Measurements from ENCODE around the gene OGDH.
"Not testable (repeated sequence)": the region's sequence is repeated elsewhere in the genome, so short reads cannot be mapped to it uniquely, and the experiment has no call there.

The OGDH gene

DNA sequence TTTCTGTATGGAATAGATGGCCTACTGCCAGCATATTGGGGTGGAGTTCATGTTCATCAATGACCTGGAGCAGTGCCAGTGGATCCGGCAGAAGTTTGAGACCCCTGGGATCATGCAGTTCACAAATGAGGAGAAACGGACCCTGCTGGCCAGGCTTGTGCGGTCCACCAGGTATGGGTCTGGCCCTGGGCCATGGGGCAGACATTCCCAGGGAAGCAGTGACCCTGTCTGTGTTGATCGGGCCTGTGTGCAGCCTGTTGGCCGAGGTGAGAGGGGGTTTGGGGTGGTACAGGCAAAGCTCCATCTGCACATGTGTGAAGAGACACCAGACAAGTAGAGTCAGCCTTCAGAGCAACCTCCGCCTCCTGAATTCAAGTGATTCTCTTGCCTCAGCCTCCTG is 67.3 kb downstream of the OGDH start:
- DNase-seq, result no peak

- no peak for DNase-seq
These were observed 68.0 kb downstream of the OGDH start for GRCh38 chr7:44674381-44674780.

DNA sequence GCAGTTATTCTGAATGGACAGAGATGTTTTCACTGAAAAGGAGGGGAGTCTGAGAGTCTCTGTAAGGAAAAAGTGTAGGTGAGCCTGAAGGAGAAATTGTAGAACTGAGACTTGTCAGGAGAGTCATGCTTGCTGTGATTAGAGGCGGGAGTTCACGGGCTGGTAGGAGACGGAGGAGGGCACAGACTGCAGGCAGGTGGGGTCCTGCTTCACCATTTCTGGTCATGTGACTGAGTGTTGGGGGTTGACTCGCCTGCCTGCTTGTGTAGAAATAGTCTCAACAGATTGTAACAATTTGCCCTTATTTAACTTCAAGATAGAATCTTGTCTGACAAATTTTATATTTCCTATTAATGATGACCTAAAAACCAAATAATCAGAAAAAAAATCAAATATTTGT is 70.3 kb downstream of the OGDH start:
- no peak for DNase-seq

- DNase-seq, result peak; percentile 42
These were observed 71.7 kb downstream of the OGDH start for GRCh38 chr7:44678101-44678470.

DNA sequence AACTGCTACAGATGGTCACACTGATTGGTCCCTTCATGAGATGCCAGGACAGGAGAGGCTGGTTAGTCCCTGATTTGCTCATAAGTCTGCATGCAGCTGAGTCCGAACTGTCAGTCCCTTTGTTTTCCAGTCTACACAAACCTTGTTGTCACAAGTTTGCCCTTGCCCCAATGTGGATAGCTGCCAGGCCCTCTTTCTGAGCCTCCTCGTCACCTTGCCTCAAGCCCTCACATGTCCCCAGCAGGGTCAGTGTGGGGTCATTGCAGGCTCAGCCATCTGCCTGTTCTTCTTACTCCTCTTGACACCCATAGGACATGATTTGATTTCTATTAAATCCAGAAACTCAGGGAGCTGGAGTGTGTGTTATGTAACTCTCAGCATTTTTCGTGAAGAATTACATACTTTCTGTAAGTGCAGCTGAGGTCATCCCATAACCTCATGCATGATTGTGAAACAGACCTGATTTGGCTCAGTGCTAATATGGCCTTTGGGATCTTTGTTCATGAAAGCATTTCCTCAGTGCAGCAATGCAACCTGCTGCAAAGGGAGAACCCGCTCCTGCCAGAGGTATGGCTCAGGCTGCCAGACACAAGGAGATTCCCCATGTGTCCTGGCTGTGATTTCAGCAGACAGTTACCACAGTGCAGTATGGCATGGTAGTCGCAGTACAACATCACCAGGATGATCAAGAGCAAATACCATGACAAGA is 72.2 kb downstream of the OGDH start:
- peak; percentile 84 for DNase-seq

GRCh38 chr7:44681645-44682044 is 75.2 kb downstream of the OGDH start:
- DNase-seq, result no peak

DNA sequence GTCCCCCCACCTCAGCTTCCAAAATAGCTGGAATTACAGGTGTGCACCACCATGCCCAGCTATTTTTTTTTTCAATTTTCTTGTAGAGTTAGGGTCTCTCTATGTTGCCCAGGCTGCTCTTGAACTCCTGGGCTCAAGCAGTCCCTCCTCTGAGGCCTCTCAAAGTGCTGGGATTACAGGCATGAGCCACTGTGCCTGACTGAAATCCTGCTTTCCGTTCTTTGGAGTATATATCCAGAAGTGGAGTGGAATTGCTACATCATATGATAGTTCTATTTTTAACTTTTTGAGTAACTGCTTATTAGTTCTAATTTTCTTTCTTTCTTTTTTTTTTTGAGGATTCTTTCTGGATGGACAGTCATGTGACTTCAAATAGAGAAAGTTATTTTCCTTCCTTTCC is 79.3 kb downstream of the OGDH start:
- no peak for DNase-seq

DNA sequence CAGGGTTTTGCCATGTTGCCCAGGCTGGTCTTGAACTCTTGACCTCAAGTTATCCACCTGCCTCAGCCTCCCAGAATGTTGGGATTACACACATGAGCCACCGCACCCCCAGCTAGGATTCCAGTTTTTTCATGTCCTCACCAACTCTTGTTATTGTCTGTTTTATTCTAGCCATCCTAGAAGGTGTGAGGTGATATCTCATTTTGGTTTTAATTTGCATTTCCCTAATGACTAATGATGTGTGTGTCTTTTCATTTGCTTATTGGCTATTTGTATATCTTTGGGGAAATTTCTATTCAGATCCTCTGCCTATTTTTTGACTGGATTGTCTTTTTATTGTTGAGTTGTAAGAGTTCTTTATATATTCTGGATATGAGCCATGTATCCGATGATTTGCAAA is 83.0 kb downstream of the OGDH start:
- no peak for DNase-seq

DNA sequence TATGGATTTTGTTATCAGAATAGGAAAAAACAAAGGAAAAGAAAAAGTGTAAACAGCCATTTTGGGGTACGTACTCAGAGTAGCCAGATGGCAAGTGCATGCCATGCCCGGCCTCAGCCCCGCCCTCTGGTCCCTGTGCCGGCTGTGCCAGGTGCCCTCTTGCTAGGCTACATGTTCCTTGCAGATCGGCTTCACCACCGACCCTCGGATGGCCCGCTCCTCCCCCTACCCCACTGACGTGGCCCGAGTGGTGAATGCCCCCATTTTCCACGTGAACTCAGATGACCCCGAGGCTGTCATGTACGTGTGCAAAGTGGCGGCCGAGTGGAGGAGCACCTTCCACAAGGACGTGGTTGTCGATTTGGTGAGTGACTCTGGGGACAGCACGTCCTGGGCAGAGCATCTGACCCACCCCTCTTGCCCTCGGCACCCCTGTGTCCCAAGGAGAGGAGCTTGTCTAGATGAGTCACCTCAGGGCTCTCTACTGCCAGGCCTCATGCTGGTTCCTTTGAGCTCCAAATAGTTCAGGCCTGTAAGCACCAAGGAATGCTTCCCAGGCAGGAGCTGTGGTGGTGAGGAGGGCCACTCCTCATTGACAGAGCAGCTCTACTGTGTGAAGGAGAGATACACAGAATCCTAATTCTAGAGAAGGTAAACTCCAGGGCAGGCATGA is 87.3 kb downstream of the OGDH start:
- DNase-seq, result peak; percentile 59

GRCh38 chr7:44694326-44694725 is 87.9 kb downstream of the OGDH start:
- DNase-seq, result no peak

- no peak for DNase-seq
These were observed 88.3 kb downstream of the OGDH start for GRCh38 chr7:44694766-44695165.

- DNase-seq, result no peak
These were observed 89.3 kb downstream of the OGDH start for GRCh38 chr7:44695756-44696155.

DNA sequence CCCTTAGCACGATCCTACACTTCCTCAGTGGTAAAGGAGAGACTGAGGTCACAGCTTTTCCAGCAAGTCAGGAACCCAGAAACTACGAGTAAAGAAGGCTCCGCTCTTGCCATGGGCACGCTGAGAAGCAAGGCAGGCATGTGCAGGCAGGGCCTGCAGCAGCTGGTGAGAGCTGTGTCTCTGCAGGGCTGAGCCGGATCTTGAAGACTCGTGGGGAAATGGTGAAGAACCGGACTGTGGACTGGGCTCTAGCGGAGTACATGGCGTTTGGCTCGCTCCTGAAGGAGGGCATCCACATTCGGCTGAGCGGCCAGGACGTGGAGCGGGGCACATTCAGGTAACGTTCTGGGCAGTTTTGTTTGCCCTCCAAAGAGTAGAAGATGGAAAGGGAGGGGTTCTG is 90.3 kb downstream of the OGDH start:
- DNase-seq, result no peak

DNA sequence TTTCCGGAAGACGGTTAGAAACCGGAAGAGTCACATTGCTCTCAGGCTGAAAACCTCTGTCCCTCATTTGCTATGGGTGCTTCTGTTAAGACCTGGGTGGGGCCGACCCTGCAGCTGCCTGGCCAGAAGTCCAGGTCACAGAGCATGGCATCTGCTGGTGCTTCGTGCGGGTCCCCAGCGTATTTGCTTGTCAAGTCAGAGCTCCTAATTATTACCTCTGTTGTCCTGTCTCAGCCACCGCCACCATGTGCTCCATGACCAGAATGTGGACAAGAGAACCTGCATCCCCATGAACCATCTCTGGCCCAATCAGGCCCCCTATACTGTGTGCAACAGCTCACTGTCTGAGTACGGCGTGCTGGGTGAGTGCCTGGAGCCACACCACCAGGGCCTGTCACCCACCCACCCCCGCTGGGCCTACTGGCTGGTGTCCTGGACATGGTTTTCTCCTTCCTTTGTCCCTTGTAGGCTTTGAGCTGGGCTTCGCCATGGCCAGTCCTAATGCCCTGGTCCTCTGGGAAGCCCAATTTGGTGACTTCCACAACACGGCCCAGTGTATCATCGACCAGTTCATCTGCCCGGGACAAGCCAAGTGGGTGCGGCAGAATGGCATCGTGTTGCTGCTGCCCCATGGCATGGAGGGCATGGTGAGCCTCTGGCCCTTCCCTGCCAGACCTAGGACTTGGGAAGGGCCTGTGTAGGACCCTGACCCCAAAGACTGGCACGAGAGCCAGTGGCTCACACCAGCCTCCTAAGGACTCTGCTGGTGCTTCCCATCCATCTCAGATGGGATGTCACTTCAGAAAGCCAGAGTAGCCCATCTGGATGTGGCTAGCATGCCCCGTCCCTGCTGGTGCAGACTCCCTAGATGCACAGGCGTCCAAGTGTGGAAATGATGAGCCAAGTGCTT is 91.0 kb downstream of the OGDH start:
- DNase-seq, result no peak

DNA sequence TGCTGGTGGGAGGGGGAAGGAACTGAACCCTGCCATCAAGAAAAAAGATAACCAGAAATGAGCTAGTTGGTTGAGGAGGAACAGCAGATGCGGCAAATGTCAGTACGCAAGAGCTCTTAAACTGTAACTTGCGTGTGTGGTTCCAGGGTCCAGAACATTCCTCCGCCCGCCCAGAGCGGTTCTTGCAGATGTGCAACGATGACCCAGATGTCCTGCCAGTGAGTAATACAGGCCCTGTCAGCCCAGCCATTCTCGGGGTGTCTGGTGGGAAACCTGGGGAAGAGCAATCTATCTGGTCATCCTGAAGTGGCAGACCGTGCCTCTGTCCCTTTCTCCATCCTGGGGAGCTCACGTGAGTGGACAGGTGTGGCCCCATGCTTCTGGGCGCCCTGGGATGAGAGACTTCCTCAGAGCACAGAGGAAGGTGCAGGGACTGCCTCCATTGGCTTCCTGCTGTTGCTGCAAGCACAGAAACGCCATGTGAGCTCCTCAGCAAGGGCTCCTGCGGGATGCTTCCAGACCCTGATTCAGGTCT is 91.7 kb downstream of the OGDH start:
- no peak for DNase-seq

- DNase-seq, result not testable (repeated sequence)
These were observed 93.2 kb downstream of the OGDH start for GRCh38 chr7:44699598-44699997.

DNA sequence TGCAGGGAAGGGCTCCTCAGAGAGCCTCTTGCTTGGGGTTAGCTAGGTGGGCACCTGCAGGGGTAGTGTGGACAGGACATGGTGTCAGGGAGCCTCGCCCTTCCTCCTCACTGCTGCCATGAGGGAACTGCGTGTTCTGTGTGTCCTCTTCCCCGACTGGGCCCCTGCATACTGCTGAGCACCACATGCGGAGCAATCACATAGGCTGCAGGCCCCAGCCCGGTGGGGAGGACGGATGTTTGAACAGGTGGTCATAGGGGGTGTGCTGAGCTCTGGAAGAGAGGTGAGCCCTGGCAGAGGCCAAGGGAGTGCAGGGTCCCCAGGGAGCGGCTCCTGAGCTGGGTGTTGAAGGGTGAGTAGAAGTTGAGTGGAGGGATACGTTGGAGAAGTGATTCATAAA is 93.9 kb downstream of the OGDH start:
- no peak for DNase-seq

GRCh38 chr7:44703391-44703790 is 97.0 kb downstream of the OGDH start:
- not testable (repeated sequence) for DNase-seq

DNA sequence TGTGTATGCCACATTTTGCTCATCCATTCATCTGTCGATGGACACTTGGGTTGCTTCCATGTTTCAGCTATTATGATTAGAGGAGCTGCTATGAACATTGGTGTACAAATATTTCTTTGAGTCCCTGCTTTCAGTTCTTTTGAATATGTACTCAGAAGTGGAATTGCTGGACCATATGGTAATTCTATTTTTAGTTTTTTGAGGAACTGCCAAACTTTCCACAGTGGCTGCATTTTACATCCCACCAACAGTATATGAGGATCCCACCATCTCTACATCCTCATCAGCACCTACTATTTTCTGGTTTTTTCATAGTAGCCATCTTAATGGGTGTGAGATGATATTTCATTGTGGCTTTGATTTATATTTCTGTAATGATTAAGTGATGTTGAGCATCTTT is 97.5 kb downstream of the OGDH start:
- DNase-seq, result no peak

GRCh38 chr7:44705434-44705833 is 99.0 kb downstream of the OGDH start:
- no peak for DNase-seq

- DNase-seq, result no peak
These were observed 100.5 kb downstream of the OGDH start for GRCh38 chr7:44706788-44707557.

DNA sequence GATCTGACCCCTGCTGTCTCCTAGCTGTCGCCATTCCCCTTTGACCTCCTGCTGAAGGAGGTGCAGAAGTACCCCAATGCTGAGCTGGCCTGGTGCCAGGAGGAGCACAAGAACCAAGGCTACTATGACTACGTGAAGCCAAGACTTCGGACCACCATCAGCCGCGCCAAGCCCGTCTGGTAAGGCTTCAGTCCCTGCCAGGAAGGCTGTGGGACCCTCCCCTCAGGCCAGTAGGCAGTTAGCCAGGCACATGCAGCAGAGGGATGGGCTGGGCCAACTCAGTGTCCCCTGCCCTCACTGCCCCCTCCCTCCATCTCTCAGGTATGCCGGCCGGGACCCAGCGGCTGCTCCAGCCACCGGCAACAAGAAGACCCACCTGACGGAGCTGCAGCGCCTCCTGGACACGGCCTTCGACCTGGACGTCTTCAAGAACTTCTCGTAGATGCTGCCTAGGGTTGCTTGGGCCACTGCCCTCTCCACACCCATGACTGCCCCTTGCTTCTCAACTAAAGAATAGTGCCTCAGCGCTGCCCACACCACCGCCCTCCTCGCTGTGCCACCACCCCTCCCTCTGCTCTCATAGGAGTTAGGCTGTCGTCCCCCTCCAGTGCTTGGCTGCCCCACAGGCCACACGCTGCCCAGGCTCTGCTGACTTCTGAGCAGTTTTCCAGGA is 101.3 kb downstream of the OGDH start:
- no peak for DNase-seq
